ENCODE measurements around the gene PLA2G12B.

Gene PLA2G12B

GRCh38 chr10:72980348-72980747 is 25.7 kb upstream of the PLA2G12B start:
- Histone ChIP-seq H3K4me3 (no peak overlapping the region), H3K36me3 (no peaks in the 10 kb centered on the region), H3K4me2 (no peak overlapping the region), H3K9me3 (peaks cover 65% of the 10 kb centered on the region), H4K20me1 (no peaks in the 10 kb centered on the region), H3K9ac (no peak overlapping the region), H3K27me3 (no peaks in the 10 kb centered on the region), H3K4me1 (no peaks in the 10 kb centered on the region), H3K27ac (no peak overlapping the region)
- TF ChIP-seq Cebpa-rat (IDR thresholded peaks at IDR 0.05), result no peak

- no peaks in the 10 kb centered on the region for H3K4me1 ChIP-seq
- no peak overlapping the region for H3K4me2 ChIP-seq
- no peak for TF ChIP-seq Cebpa-rat (IDR thresholded peaks at IDR 0.05)
- H3K27me3 ChIP-seq, result no peaks in the 10 kb centered on the region
- H4K20me1 ChIP-seq, result no peaks in the 10 kb centered on the region
- peaks cover 72% of the 10 kb centered on the region for H3K9me3 ChIP-seq
- H3K36me3 ChIP-seq, result no peaks in the 10 kb centered on the region
- no peak overlapping the region for H3K4me3 ChIP-seq
- H3K27ac ChIP-seq, result no peak overlapping the region
- H3K9ac ChIP-seq, result no peak overlapping the region
These were observed 25.1 kb upstream of the PLA2G12B start for GRCh38 chr10:72979709-72980108.

- H3K36me3 ChIP-seq, result no peaks in the 10 kb centered on the region
- H3K27ac ChIP-seq, result no peak overlapping the region
- H3K4me1 ChIP-seq, result no peaks in the 10 kb centered on the region
- no peak for TF ChIP-seq Cebpa-rat (IDR thresholded peaks at IDR 0.05)
- H3K4me3 ChIP-seq, result no peak overlapping the region
- no peaks in the 10 kb centered on the region for H3K27me3 ChIP-seq
- no peaks in the 10 kb centered on the region for H4K20me1 ChIP-seq
- H3K9me3 ChIP-seq, result peaks cover 72% of the 10 kb centered on the region
- H3K9ac ChIP-seq, result no peak overlapping the region
- H3K4me2 ChIP-seq, result no peak overlapping the region
These were observed 22.3 kb upstream of the PLA2G12B start for GRCh38 chr10:72976886-72977285.

GRCh38 chr10:72956001-72956400 is 1.4 kb upstream of the PLA2G12B start:
- Histone ChIP-seq H3K9ac (no peak overlapping the region), H4K20me1 (no peaks in the 10 kb centered on the region), H3K4me2 (no peak overlapping the region), H3K36me3 (no peaks in the 10 kb centered on the region), H3K4me3 (no peak overlapping the region), H3K27me3 (no peaks in the 10 kb centered on the region), H3K27ac (no peak overlapping the region), H3K4me1 (no peaks in the 10 kb centered on the region), H3K9me3 (no peaks in the 10 kb centered on the region)
- TF ChIP-seq Cebpa-rat (IDR thresholded peaks at IDR 0.05), result no peak

- Histone ChIP-seq H3K4me1 (no peaks in the 10 kb centered on the region), H3K27me3 (no peaks in the 10 kb centered on the region), H3K9ac (no peak overlapping the region), H3K27ac (no peak overlapping the region), H3K9me3 (no peaks in the 10 kb centered on the region), H3K4me2 (no peak overlapping the region), H3K4me3 (no peak overlapping the region), H3K36me3 (no peaks in the 10 kb centered on the region), H4K20me1 (no peaks in the 10 kb centered on the region)
- TF ChIP-seq Cebpa-rat (IDR thresholded peaks at IDR 0.05), result no peak
These were observed 393 bp downstream of the PLA2G12B start for GRCh38 chr10:72954230-72954595.

GRCh38 chr10:72953687-72954086 is 919 bp downstream of the PLA2G12B start:
- TF ChIP-seq Cebpa-rat (IDR thresholded peaks at IDR 0.05), result no peak
- H3K4me3 ChIP-seq, result no peak overlapping the region
- H3K36me3 ChIP-seq, result no peaks in the 10 kb centered on the region
- no peaks in the 10 kb centered on the region for H3K27me3 ChIP-seq
- no peaks in the 10 kb centered on the region for H3K9me3 ChIP-seq
- no peak overlapping the region for H3K27ac ChIP-seq
- H3K4me2 ChIP-seq, result no peak overlapping the region
- no peaks in the 10 kb centered on the region for H3K4me1 ChIP-seq
- no peaks in the 10 kb centered on the region for H4K20me1 ChIP-seq
- no peak overlapping the region for H3K9ac ChIP-seq

- Histone ChIP-seq H3K36me3 (no peaks in the 10 kb centered on the region), H4K20me1 (no peaks in the 10 kb centered on the region), H3K4me3 (no peak overlapping the region), H3K4me2 (no peak overlapping the region), H3K27me3 (no peaks in the 10 kb centered on the region), H3K9ac (no peak overlapping the region), H3K9me3 (no peaks in the 10 kb centered on the region), H3K4me1 (no peaks in the 10 kb centered on the region), H3K27ac (no peak overlapping the region)
- TF ChIP-seq Cebpa-rat (IDR thresholded peaks at IDR 0.05), result no peak
These were observed 1.9 kb downstream of the PLA2G12B start for GRCh38 chr10:72952642-72953158.

GRCh38 chr10:72952189-72952588 is 2.4 kb downstream of the PLA2G12B start:
- no peak for TF ChIP-seq Cebpa-rat (IDR thresholded peaks at IDR 0.05)
- H3K27ac ChIP-seq, result no peak overlapping the region

GRCh38 chr10:72951760-72952159 is 2.8 kb downstream of the PLA2G12B start:
- Histone ChIP-seq H3K9me3 (no peaks in the 10 kb centered on the region), H3K4me2 (no peak overlapping the region), H3K27me3 (no peaks in the 10 kb centered on the region), H4K20me1 (no peaks in the 10 kb centered on the region), H3K4me1 (no peaks in the 10 kb centered on the region), H3K27ac (no peak overlapping the region), H3K36me3 (no peaks in the 10 kb centered on the region), H3K4me3 (no peak overlapping the region), H3K9ac (no peak overlapping the region)
- no peak for TF ChIP-seq Cebpa-rat (IDR thresholded peaks at IDR 0.05)

More at GRCh38 chr10:72952189-72952588, 2.4 kb downstream of the PLA2G12B start:
- Histone ChIP-seq H3K4me1 (no peaks in the 10 kb centered on the region), H3K9ac (no peak overlapping the region), H3K36me3 (no peaks in the 10 kb centered on the region), H3K4me3 (no peak overlapping the region), H3K4me2 (no peak overlapping the region), H4K20me1 (no peaks in the 10 kb centered on the region), H3K27me3 (no peaks in the 10 kb centered on the region), H3K9me3 (no peaks in the 10 kb centered on the region)

- Histone ChIP-seq H3K9ac (no peak overlapping the region), H3K27ac (no peak overlapping the region), H3K4me3 (no peak overlapping the region), H3K27me3 (no peaks in the 10 kb centered on the region), H3K4me2 (no peak overlapping the region), H3K9me3 (no peaks in the 10 kb centered on the region), H4K20me1 (no peaks in the 10 kb centered on the region), H3K4me1 (no peaks in the 10 kb centered on the region), H3K36me3 (no peaks in the 10 kb centered on the region)
- no peak for TF ChIP-seq Cebpa-rat (IDR thresholded peaks at IDR 0.05)
These were observed 5.8 kb downstream of the PLA2G12B start for GRCh38 chr10:72948762-72949161.

- no peak overlapping the region for H3K9ac ChIP-seq
- H3K27ac ChIP-seq, result no peak overlapping the region
- H3K4me1 ChIP-seq, result no peaks in the 10 kb centered on the region
- no peaks in the 10 kb centered on the region for H4K20me1 ChIP-seq
- H3K36me3 ChIP-seq, result no peaks in the 10 kb centered on the region
- H3K4me3 ChIP-seq, result no peak overlapping the region
- H3K9me3 ChIP-seq, result no peaks in the 10 kb centered on the region
- H3K4me2 ChIP-seq, result no peak overlapping the region
- no peak for TF ChIP-seq Cebpa-rat (IDR thresholded peaks at IDR 0.05)
- H3K27me3 ChIP-seq, result no peaks in the 10 kb centered on the region
These were observed 7.6 kb downstream of the PLA2G12B start for GRCh38 chr10:72946963-72947362.
